H9 (cell line): ENCODE data around the gene ABCA12. TPM values are rescaled to one million over a fixed set of nuclear protein-coding genes. Genes with fewer than 3 reads are reported as not detected.

Experiments used
- DNase-seq: peaks from one replicate; pipeline ENCODE4 v3.0.0-alpha.2; 2017
- H2AFZ ChIP-seq: one replicate; pipeline ENCODE4 v1.6.1; 2013; ENCODE audit warnings: mild to moderate bottlenecking, low read length, control low read depth, moderate library complexity
- H2AK5ac ChIP-seq: 2 replicates; pipeline ENCODE4 v1.6.1; 2013; ENCODE audit warnings: low read length, control low read depth, mixed read lengths; ENCODE audit not compliant: insufficient read length
- H2BK120ac ChIP-seq: one replicate; pipeline ENCODE4 v1.6.1; 2013; ENCODE audit warnings: low read depth, mild to moderate bottlenecking, low read length, control low read depth, inconsistent platforms; ENCODE audit not compliant: poor library complexity, severe bottlenecking
- H2BK12ac ChIP-seq: 2 replicates; pipeline ENCODE4 v1.6.1; 2013; ENCODE audit warnings: low read length, control low read depth, mixed read lengths, low read depth; ENCODE audit not compliant: insufficient read length
- H2BK15ac ChIP-seq: 2 replicates; pipeline ENCODE4 v1.6.1; 2013; ENCODE audit warnings: low read depth, low read length, control low read depth
- H2BK20ac ChIP-seq: one replicate; pipeline ENCODE4 v1.6.1; 2013; ENCODE audit warnings: low read depth, mild to moderate bottlenecking, low read length, control low read depth, inconsistent platforms; ENCODE audit not compliant: poor library complexity, severe bottlenecking
- H2BK5ac ChIP-seq: 2 replicates; pipeline ENCODE4 v1.6.1; 2013; ENCODE audit warnings: low read length, control low read depth, mixed read lengths; ENCODE audit not compliant: insufficient read length
- H3K14ac ChIP-seq: 2 replicates; pipeline ENCODE4 v1.6.1; 2013; ENCODE audit warnings: low read length, control low read depth; ENCODE audit not compliant: insufficient read depth
- H3K18ac ChIP-seq: 2 replicates; pipeline ENCODE4 v1.6.1; 2013; ENCODE audit warnings: low read depth, mild to moderate bottlenecking, mixed read lengths, low read length, control low read depth; ENCODE audit not compliant: insufficient read length
- H3K23ac ChIP-seq: 2 replicates; pipeline ENCODE4 v1.6.1; 2013; ENCODE audit warnings: low read length, control low read depth, mixed read lengths, low read depth; ENCODE audit not compliant: insufficient read length
- H3K23me2 ChIP-seq: 2 replicates; pipeline ENCODE4 v1.6.1; 2013; ENCODE audit warnings: low read depth, mild to moderate bottlenecking, mixed read lengths, low read length, control low read depth; ENCODE audit not compliant: insufficient read length, poor library complexity, severe bottlenecking
- H3K27ac ChIP-seq: 2 replicates; pipeline ENCODE4 v1.5.1; 2013; ENCODE audit warnings: low read length, control low read depth, mixed read lengths, low read depth; ENCODE audit not compliant: insufficient read length
- H3K27me3 ChIP-seq: 2 replicates; pipeline ENCODE4 v1.6.1; 2013; ENCODE audit warnings: low read length, control low read depth, inconsistent platforms; ENCODE audit not compliant: insufficient read depth
- H3K4ac ChIP-seq: 2 replicates; pipeline ENCODE4 v1.6.1; 2013; ENCODE audit warnings: low read depth, mild to moderate bottlenecking, control low read depth, inconsistent platforms, low read length, moderate library complexity
- H3K4me1 ChIP-seq: 2 replicates; pipeline ENCODE4 v1.6.1; 2013; ENCODE audit warnings: low read length, control low read depth, inconsistent platforms; ENCODE audit not compliant: insufficient read depth
- H3K4me2 ChIP-seq: 2 replicates; pipeline ENCODE4 v1.6.1; 2013; ENCODE audit warnings: low read length, control low read depth, mixed read lengths; ENCODE audit not compliant: insufficient read length, insufficient read depth
- H3K56ac ChIP-seq: 2 replicates; pipeline ENCODE4 v1.6.1; 2013; ENCODE audit warnings: low read depth, mild to moderate bottlenecking, mixed read lengths, low read length, control low read depth; ENCODE audit not compliant: insufficient read length
- H3K79me1 ChIP-seq: 2 replicates; pipeline ENCODE4 v1.6.1; 2013; ENCODE audit warnings: low read depth, mild to moderate bottlenecking, moderate library complexity, low read length, control low read depth, inconsistent platforms; ENCODE audit not compliant: insufficient read depth, poor library complexity, severe bottlenecking
- H3K79me2 ChIP-seq: 2 replicates; pipeline ENCODE4 v1.6.1; 2013; ENCODE audit warnings: low read length, control low read depth, inconsistent platforms; ENCODE audit not compliant: insufficient read depth
- H3K9ac ChIP-seq: 2 replicates; pipeline ENCODE4 v1.6.1; 2013; ENCODE audit warnings: low read length, control low read depth, mixed read lengths; ENCODE audit not compliant: insufficient read length; ENCODE audit errors: extremely low read depth
- H3K9me3 ChIP-seq: one replicate; pipeline ENCODE4 v1.6.1; 2013; ENCODE audit warnings: low read depth, low read length, inconsistent platforms; ENCODE audit not compliant: control insufficient read depth
- H3T11ph ChIP-seq: one replicate; pipeline ENCODE4 v1.6.1; 2013; ENCODE audit warnings: mild to moderate bottlenecking, low read length, control low read depth, inconsistent platforms
- H4K20me1 ChIP-seq: one replicate; pipeline ENCODE4 v1.6.1; 2013; ENCODE audit not compliant: control insufficient read depth, insufficient read length, insufficient read depth
- H4K5ac ChIP-seq: 2 replicates; pipeline ENCODE4 v1.6.1; 2013; ENCODE audit warnings: low read depth, mild to moderate bottlenecking, mixed read lengths, low read length, control low read depth; ENCODE audit not compliant: insufficient read length
- H4K8ac ChIP-seq: replicated peaks from 2 replicates; pipeline ENCODE4 v1.6.1; 2013; ENCODE audit warnings: low read length, control low read depth, mixed read lengths, low read depth; ENCODE audit not compliant: insufficient read length
- H4K91ac ChIP-seq: 2 replicates; pipeline ENCODE4 v1.6.1; 2013; ENCODE audit warnings: low read depth, mild to moderate bottlenecking, moderate library complexity, mixed read lengths, low read length, control low read depth; ENCODE audit not compliant: insufficient read length
- H3K27ac Mint-ChIP-seq, 3 experiments: 2 replicates in 2 of 3; 3 replicates in 1 of 3; pipeline ENCODE4 v1.8.0; 2020 to 2021; ENCODE audit warnings: mixed read lengths in 3 of 3, mild to moderate bottlenecking in 1 of 3, moderate library complexity in 1 of 3
- H3K27me3 Mint-ChIP-seq: 2 replicates; pipeline ENCODE4 v1.8.0; 2021; ENCODE audit warnings: low read depth, mild to moderate bottlenecking, moderate library complexity, mixed read lengths
- H3K36me3 Mint-ChIP-seq, 3 experiments: 2 replicates in 2 of 3; 3 replicates in 1 of 3; pipeline ENCODE4 v1.8.0; 2020 to 2021; ENCODE audit warnings: low read depth in 3 of 3, mixed read lengths in 3 of 3; ENCODE audit not compliant: insufficient read depth in 1 of 3
- H3K4me1 Mint-ChIP-seq, 2 experiments: 2 replicates each; pipeline ENCODE4 v1.8.0; 2020; ENCODE audit warnings: mixed read lengths in 2 of 2
- H3K4me3 Mint-ChIP-seq, 2 experiments: 2 replicates in 1 of 2; 3 replicates in 1 of 2; pipeline ENCODE4 v1.8.0; 2020 to 2021; ENCODE audit warnings: mild to moderate bottlenecking in 2 of 2, mixed read lengths in 2 of 2, moderate library complexity in 1 of 2
- H3K9me3 Mint-ChIP-seq, 2 experiments: 2 replicates in 1 of 2; 3 replicates in 1 of 2; pipeline ENCODE4 v1.8.0; 2020; ENCODE audit warnings: mild to moderate bottlenecking in 2 of 2, mixed read lengths in 2 of 2, moderate library complexity in 1 of 2
- WGBS: extraction: QIAGEN DNeasy Blood & Tissue Kit; methylation state at CpG from one replicate; pipeline ENCODE4 v1.1.7; 2013; ENCODE audit warnings: missing lambda C conversion rate, low lambda C conversion rate, mixed read lengths; ENCODE audit not compliant: insufficient read length; ENCODE audit errors: extremely low coverage; 5-methylcytosine and 5-hydroxymethylcytosine counted together
- total RNA-seq: library from RNA; stranded (reverse); gene quantifications from 2 replicates; pipeline ENCODE4 v1.2.1, GENCODE V29; 2021
- TF ChIP-seq, protein P1 (sequence below): fragments of 200-600 bp; sonication (generic); conservative IDR thresholded peaks from 3 replicates; pipeline ENCODE4 v1.8.0; 2021; ENCODE audit warnings: antibody characterized with exemption, mild to moderate bottlenecking

Gene ABCA12
- total RNA-seq, 1 experiment from 2014 or later, result not detected

DNA sequence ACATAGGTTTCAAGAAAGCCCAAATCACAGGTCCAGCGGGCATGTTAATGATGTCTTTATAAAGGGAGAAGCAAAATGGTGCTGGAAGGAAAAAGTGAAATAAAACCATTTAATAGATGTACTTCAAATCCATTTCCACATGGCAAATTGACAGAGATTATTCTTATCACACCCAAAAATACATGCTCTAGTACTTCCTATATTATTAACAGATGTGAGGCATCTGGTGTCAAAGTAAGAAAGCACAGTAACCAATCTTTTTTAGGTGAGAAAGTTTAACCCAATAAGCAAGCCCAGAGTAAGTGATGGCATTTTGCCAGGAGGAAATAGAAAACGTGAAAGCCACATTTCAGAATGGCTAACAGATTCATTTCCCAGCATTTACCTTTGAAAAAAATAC is 128.0 kb downstream of the ABCA12 start:
- Histone ChIP-seq H3K9ac (no peak overlapping the region), H3K4me2 (no peak overlapping the region), H2BK5ac (no peak overlapping the region), H3K23ac (no peak overlapping the region), H3T11ph (no peak overlapping the region), H4K8ac (no peak overlapping the region), H3K56ac (no peak overlapping the region), H2BK15ac (no peak overlapping the region), H4K91ac (no peak overlapping the region), H3K79me1 (no peaks in the 10 kb centered on the region), H3K23me2 (no peaks in the 10 kb centered on the region), H3K27ac (no peak overlapping the region), H3K18ac (no peak overlapping the region), H4K20me1 (no peaks in the 10 kb centered on the region), H3K14ac (no peak overlapping the region), H2BK20ac (no peak overlapping the region), H3K79me2 (no peaks in the 10 kb centered on the region), H2BK12ac (no peak overlapping the region), H3K4me1 (no peaks in the 10 kb centered on the region), H2AFZ (no peak overlapping the region), H3K27me3 (no peaks in the 10 kb centered on the region), H2AK5ac (no peak overlapping the region), H4K5ac (no peak overlapping the region), H3K9me3 (no peaks in the 10 kb centered on the region), H3K4ac (no peak overlapping the region), H2BK120ac (no peak overlapping the region)
- TF ChIP-seq, protein P1, sequence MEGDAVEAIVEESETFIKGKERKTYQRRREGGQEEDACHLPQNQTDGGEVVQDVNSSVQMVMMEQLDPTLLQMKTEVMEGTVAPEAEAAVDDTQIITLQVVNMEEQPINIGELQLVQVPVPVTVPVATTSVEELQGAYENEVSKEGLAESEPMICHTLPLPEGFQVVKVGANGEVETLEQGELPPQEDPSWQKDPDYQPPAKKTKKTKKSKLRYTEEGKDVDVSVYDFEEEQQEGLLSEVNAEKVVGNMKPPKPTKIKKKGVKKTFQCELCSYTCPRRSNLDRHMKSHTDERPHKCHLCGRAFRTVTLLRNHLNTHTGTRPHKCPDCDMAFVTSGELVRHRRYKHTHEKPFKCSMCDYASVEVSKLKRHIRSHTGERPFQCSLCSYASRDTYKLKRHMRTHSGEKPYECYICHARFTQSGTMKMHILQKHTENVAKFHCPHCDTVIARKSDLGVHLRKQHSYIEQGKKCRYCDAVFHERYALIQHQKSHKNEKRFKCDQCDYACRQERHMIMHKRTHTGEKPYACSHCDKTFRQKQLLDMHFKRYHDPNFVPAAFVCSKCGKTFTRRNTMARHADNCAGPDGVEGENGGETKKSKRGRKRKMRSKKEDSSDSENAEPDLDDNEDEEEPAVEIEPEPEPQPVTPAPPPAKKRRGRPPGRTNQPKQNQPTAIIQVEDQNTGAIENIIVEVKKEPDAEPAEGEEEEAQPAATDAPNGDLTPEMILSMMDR, result no peak
- no peak for DNase-seq
- H3K4me3 Mint-ChIP-seq, result no peak overlapping the region
- no peaks in the 10 kb centered on the region for H3K27me3 Mint-ChIP-seq
- no peaks in the 10 kb centered on the region for H3K36me3 Mint-ChIP-seq
- WGBS, result no CpG with 5 or more reads among the region's 2 CpGs
- peaks cover 0 to 6% of the 10 kb centered on the region in 2 experiments; a peak in 2 of 4 replicates for H3K4me1 Mint-ChIP-seq
- H3K27ac Mint-ChIP-seq, result no peak overlapping the region
- H3K9me3 Mint-ChIP-seq, result no peaks in the 10 kb centered on the region
